GM18499 (cell line): Measurements from ENCODE around the gene NHSL2.
A peak's percentile ranks its signal among the peaks of the same experiment; 100 is the strongest.

ENCODE experiments used
- ATAC-seq: cut with Tn5 transposase; IDR thresholded peaks from one replicate; pipeline ENCODE4 v1.9.1; 2021; ENCODE audit warnings: moderate number of reproducible peaks; ENCODE audit not compliant: insufficient read depth, unreplicated experiment

The NHSL2 gene

GRCh38 chrX:72123471-72124185, 213.0 kb downstream of the NHSL2 start:
- no peak for ATAC-seq

DNA sequence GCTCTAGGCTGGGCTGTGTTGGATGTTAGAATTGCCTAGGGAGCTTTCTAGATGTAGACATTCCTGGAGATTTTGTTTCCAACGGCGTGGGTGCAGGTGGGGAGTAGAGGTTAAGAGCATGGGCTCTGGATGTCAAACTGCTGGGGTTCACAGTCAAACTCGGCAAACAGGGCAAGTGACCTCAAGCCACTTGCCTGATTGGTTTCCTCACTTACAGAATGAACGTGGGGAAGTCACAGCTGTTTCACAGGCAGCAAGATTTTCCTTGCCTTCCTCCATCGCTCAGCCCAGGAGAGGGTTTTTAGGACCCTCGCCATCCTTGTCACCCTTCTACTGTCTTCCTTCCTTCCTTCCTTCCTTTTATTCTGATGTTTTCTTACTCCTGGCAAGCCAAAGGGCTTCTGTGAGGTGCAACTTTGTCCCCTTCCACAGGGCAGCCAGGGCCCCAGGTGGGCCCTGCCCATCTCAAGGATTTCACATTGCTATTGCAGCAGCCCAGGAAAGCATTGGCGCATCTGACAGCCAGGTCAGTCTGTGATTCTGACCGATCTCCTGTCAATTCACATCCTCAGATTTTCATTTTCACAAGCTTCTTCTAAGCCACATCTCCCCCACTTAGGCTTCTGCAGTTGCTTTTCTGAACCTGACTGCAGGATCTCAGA, 214.0 kb downstream of the NHSL2 start:
- no peak for ATAC-seq

GRCh38 chrX:72125331-72126047, 214.8 kb downstream of the NHSL2 start:
- no peak for ATAC-seq

DNA sequence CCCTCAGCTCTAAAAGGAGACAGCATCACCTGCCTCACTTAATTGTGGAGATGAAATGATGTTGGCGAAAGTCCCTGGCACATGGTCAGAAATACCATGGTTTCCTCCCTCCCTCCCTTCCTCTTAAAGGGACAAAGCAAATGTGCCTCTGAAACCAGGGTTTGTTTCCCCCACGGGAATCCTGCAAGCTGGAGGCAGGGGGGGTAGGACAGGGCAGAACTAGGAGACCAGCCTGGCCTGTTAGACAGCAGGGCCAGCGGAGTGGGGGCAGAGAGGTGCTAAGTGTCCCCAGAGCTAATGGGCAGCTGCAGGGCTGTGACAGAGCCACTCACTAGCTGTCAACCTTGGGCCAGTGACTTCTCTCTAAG, 215.4 kb downstream of the NHSL2 start:
- ATAC-seq, result no peak

GRCh38 chrX:72126539-72127140, 216.0 kb downstream of the NHSL2 start:
- peak; percentile 60 for ATAC-seq

DNA sequence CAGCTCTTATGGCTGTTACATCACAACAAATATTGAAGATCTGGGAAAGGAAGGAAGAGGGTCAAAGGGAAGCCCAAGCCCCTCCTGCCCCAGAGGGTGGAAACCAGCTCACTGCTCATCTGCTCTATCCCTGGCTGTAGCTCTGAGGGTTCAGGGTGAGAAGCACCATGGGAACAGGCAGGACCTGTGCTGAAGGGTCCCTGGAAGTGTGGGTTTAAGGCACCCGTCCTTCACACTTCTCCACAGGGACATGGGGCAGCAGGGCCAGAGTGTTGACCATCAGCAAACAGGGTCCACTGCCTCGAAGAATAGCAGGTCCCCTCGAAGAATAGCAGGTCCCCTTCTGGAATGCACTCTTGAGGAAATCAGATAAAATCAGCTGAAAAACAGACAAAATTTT, 216.7 kb downstream of the NHSL2 start:
- ATAC-seq, result no peak

DNA sequence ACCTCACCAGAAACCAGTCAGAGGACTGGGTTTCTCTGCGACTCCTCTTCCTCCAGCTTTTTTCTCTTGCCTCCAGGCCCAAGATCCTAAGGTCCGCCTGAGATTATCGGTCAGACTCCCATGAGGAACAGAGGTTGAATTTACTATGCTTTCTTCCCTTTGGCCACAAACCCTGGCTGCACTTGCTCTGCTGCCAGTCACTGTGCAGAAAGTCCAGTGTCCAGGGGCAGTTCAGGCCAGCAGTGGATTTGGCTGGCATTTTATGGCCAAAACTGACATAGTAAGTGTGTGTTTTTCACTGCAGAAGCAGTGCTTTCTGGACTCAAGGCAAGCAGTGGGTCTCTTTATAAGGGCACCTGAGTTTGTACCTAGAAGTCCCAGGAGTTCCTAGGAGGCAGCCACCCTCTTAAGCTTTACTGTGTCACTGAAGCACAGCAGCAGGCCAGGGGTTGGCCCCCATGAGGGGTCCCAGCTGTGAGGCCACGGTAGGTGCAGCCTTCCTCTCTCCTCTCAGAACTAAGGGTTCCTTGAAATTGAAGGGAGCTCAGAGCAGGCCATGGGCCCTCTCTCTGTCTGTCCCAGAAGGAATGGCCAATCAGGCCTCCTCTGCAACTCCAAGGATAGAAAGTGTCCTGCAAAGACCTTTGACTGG, 217.7 kb downstream of the NHSL2 start:
- no peak for ATAC-seq

- ATAC-seq, result no peak
Observed at GRCh38 chrX:72128881-72129280, 218.2 kb downstream of the NHSL2 start.

GRCh38 chrX:72129661-72130060, 219.0 kb downstream of the NHSL2 start:
- no peak for ATAC-seq

GRCh38 chrX:72130156-72130761, 219.6 kb downstream of the NHSL2 start:
- ATAC-seq, result no peak

DNA sequence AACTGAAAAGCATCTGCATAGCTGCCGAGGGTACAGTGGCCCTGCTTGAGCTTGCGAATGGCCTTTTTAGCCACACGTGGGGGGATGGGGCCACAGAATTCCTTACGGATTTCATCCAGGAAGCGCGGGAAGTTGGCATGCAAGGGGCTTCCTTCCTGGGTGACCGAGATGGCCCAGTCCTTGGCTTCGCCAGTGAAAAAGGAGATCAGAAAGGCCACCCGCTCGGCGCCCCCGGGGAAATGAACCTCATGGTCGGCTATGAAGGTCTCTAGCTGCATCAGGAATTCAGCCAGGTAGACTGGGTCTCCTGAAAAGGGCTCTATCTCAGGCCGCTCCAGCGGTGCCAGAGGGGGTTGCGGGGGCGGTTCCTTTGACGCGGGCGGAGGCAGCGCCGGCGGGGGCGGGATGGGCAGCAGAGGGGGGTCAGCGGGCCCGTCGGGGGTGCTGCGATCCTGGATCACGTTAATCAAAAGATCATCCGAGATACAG, 220.2 kb downstream of the NHSL2 start:
- no peak for ATAC-seq

DNA sequence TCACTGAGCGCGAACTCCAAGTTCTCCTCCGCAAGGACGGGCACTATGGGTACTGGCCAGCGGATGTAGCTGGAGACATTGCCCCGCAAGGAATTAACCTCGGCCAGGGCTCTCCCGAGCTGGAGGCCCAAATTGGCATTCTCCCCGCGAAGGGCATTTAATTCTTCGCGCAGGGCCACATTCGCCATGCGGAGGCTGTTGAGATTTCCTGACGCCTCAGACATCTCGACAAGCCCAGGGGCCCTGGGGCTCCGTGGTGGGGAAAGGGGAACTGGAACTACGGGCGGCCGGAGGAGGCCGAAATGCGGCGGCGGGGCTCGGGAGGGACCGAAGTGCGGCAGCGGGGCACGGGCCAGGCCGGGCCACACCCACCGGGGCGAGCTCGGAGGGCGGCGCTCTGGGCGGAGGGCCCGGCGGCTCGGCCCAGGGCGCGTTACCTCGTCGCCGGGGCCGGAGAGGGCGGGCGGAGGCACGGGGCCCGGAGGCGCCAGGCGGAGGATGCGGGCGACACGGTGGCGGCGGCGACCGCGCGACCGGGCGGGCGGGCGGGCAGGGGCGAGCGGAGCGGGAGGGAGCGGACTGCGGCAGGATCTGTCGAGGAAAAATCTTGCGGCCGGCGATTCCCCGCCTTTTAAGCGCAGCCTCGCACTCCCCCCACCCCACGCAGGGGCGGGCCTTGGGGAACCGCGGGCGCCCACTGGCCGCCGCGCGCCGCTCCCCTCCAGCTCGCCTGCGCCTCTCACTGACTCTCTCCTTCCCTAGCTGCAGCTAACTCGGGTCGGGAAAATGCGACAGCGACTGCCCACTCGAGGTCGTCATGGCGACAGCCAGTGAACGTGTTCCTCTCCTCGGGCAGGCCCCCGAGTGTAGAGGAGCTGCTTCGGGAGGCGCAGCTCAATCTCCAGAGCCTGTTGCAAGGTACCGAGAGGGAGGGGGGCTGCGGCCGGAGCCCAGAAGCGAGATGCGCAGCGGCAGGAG, 221.0 kb downstream of the NHSL2 start, which contains the start of gene RTL5:
TSS of gene RTL5 (minus strand) at position 599 of the 978 bp plus-strand sequence.
- ATAC-seq, result no peak

DNA sequence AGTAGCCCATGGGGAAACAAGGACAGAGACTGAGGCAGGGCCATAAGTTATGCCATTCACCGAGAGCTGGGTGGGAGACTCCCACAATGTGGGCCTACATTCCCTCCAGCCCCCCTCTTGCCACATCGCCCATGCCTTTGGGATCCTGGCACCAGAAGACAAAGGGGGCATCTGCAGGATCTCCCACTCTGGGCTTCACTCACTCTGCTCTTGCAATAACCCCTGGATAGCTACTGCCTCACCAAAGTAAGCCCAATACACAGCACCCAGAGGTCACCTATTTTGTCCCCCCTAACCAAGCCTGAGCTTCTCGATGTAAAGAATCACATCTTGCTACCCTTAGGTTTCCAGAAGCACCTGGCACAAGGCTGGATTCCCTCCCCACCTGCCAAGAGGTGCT, 221.8 kb downstream of the NHSL2 start:
- no peak for ATAC-seq

GRCh38 chrX:72133851-72134546, 223.4 kb downstream of the NHSL2 start:
- no peak for ATAC-seq

- ATAC-seq, result no peak
Observed at GRCh38 chrX:72137846-72138495, 227.3 kb downstream of the NHSL2 start.

- ATAC-seq, result no peak
Observed at GRCh38 chrX:72139538-72139937, 228.9 kb downstream of the NHSL2 start.

DNA sequence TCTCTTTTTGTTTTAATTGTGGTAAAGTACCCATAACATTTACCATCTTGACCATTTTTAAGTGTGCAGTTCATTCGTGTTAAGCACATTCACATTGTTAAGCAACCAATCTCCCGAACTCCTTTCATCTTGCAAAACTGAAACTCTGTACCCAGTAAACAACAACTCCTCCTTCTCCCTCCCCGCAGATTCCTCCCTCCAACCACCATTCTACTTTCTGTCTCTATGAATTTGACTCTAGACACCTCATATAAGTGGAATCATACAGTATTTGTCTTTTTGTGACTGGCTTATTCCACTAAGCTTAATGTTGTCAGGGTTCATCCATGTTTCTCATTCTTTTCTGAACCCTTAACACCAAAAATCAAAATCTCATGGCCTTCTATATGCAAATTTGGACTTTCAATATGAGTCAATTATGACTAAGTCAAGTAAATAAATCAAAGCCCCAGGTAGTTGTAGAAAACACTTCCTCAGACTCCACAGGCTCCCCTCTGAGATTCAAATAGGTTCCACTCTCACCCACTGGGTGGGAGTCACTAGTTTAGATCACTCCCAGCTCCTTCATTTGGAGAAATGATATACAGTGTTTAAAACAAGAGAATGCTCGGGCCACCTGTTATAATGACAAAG, 230.8 kb downstream of the NHSL2 start:
- peak; percentile 49 for ATAC-seq
